ENCODE results near the gene FAM168B. TPM values are rescaled to one million over a fixed set of nuclear protein-coding genes. Genes with fewer than 3 reads are reported as not detected.
"Not testable (repeated sequence)": the region's sequence is repeated elsewhere in the genome, so short reads cannot be mapped to it uniquely, and the experiment has no call there.

Gene FAM168B
- total and polyA plus RNA-seq, 4 donors = 31.3 to 86.7 (median 58.1) TPM

DNA sequence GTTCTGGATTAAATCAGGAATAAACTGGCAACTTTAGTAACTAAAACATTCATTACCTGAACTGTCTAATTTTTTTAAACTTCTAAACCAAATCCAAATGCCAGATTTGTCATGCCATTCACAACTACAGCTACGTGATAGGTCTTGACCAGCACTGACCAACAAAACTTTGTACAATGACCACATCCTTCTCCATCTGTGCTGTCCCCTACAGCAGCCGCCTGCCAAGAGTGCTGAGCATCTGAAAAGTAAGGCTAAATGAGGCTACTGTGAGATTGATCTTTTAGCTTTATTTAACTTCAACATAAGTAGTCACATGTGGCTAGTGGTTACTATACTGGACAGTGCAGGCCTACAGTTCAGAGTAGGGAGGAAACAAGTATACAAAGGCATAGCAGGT is 7.6 kb downstream of the FAM168B start:
- DNase-seq = no peak
- 48 to 55% methylated on average over 2 of the region's 2 CpGs for WGBS, 2 donors
- Histone ChIP-seq H3K4me1 (ENCODE audit: control insufficient read depth in 1 of 2, insufficient read depth in 2 of 2, low read length in 2 of 2) (no peaks in the 10 kb centered on the region), H3K9me3 (ENCODE audit: control insufficient read depth, low read length) (no peaks in the 10 kb centered on the region), H3K36me3 (ENCODE audit: control insufficient read depth in 1 of 2, insufficient read depth in 2 of 2, low read length in 1 of 2) (peaks cover 0 to 3% of the 10 kb centered on the region in 2 donors), H3K27ac (ENCODE audit: low read depth in 1 of 2, low read length in 2 of 2) (peak overlapping the region in 1 of 2 donors; percentile 40), H3K27me3 (ENCODE audit: control insufficient read depth in 1 of 2, insufficient read depth in 2 of 2, low read length in 1 of 2) (no peaks in the 10 kb centered on the region), H3K4me3 (ENCODE audit: low read length in 2 of 2) (no peak overlapping the region)
- intact Hi-C loops (cut with DNase I) = no loop called here
- no peak for ATAC-seq (ENCODE audit: low FRiP score)

DNA sequence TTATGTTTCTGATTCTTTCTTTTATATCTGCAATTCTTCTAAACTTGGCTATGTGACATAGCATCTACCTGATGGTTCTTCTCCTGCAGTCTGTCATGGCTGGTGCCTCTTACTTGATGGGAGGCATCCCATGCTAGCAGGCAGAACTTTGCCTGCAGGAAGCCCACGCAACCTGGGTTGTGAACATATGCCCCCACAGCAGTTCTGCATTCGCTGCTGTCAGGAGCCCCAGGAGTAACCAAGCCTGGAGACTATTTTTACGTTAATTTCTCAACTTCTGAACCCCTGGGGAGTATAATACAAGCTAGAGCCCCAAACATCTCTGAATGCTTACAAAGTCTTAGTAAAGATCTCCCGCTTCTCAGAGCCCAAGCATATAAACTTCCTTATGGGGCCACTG is 12.1 kb downstream of the FAM168B start:
- Histone ChIP-seq H3K4me1 (ENCODE audit: control insufficient read depth in 1 of 2, insufficient read depth in 2 of 2, low read length in 2 of 2) (no peaks in the 10 kb centered on the region), H3K36me3 (ENCODE audit: control insufficient read depth in 1 of 2, insufficient read depth in 2 of 2, low read length in 1 of 2) (peaks cover 3 to 4% of the 10 kb centered on the region in 2 donors), H3K9me3 (ENCODE audit: control insufficient read depth, low read length) (no peaks in the 10 kb centered on the region), H3K27me3 (ENCODE audit: control insufficient read depth in 1 of 2, insufficient read depth in 2 of 2, low read length in 1 of 2) (no peaks in the 10 kb centered on the region), H3K27ac (ENCODE audit: low read depth in 1 of 2, low read length in 2 of 2) (no peak overlapping the region), H3K4me3 (ENCODE audit: low read length in 2 of 2) (no peak overlapping the region)
- intact Hi-C loops (cut with DNase I) = no loop called here
- no peak for ATAC-seq (ENCODE audit: low FRiP score)
- WGBS, 2 donors = 89% methylated on average over 4 of the region's 4 CpGs
- DNase-seq = no peak

GRCh38 chr2:131079931-131080330 is 13.3 kb downstream of the FAM168B start:
- 90% methylated on average over 6 of the region's 6 CpGs for WGBS, 2 donors
- H3K36me3 ChIP-seq (ENCODE audit: control insufficient read depth in 1 of 2, insufficient read depth in 2 of 2, low read length in 1 of 2); DNase-seq; H3K27ac ChIP-seq (ENCODE audit: low read depth in 1 of 2, low read length in 2 of 2); H3K4me3 ChIP-seq (ENCODE audit: low read length in 2 of 2); H3K27me3 ChIP-seq (ENCODE audit: control insufficient read depth in 1 of 2, insufficient read depth in 2 of 2, low read length in 1 of 2); H3K4me1 ChIP-seq (ENCODE audit: control insufficient read depth in 1 of 2, insufficient read depth in 2 of 2, low read length in 2 of 2); H3K9me3 ChIP-seq (ENCODE audit: control insufficient read depth, low read length); intact Hi-C loops (cut with DNase I); ATAC-seq (ENCODE audit: low FRiP score): not testable (repeated sequence)

DNA sequence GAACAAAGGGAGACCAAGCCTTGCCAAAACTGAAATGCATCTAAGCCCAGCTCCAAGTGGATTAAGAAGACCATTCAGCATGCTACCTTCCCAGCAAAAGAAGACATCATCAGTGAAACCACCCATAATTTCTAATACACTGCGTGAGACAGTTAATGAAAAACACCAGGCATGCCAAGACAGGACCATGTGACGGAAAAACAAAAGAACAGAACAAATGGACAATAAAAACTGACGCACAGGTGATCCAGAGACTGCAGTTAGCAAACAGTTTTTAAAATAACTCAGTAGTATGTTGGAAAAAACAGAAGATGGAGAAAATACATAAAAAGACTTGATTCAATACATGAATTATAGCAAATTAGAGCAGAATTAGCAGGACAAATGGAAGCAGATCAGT is 15.3 kb downstream of the FAM168B start:
- Histone ChIP-seq H3K27ac (ENCODE audit: low read depth in 1 of 2, low read length in 2 of 2) (no peak overlapping the region), H3K4me1 (ENCODE audit: control insufficient read depth in 1 of 2, insufficient read depth in 2 of 2, low read length in 2 of 2) (no peaks in the 10 kb centered on the region), H3K9me3 (ENCODE audit: control insufficient read depth, low read length) (no peaks in the 10 kb centered on the region), H3K36me3 (ENCODE audit: control insufficient read depth in 1 of 2, insufficient read depth in 2 of 2, low read length in 1 of 2) (peaks cover 3 to 4% of the 10 kb centered on the region in 2 donors), H3K27me3 (ENCODE audit: control insufficient read depth in 1 of 2, insufficient read depth in 2 of 2, low read length in 1 of 2) (no peaks in the 10 kb centered on the region), H3K4me3 (ENCODE audit: low read length in 2 of 2) (no peak overlapping the region)
- DNase-seq (no peak), ATAC-seq (ENCODE audit: low FRiP score) (no peak)
- 88 to 90% methylated on average over 3 of the region's 3 CpGs for WGBS, 2 donors
- intact Hi-C loops (cut with DNase I) = no loop called here

DNA sequence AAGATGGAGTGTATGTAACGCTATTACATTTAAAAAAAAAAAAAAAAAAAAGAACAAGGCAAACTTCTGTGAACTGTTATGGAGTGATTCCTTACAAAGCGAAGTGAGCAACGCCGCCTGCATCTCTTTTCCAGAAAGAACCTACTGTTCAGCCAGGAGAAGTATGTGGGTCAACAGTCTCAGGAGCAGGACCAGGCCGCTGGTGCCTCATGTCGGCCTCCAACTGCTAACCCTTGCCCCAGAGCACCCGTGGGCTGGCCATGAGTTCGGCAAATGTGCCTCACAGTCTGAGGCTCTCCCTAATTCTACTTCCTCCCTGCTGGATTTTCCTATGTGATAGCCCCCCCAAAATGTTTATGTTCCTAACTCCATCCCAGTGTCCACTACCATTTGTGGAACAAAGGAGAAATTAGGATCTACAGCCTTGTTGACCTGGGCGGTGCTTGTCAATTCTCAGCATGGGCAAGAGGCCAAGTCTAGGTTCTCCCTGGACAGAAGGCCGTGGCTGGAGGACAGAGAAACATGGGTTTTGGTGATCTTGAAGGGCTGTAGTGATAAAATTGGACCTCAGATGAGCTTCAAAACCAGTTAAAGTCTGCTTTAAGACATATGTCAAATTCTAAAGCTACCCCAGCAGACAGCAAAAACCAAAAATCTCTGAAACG is 15.9 kb downstream of the FAM168B start:
- peaks cover 3 to 4% of the 10 kb centered on the region in 2 donors for H3K36me3 ChIP-seq (ENCODE audit: control insufficient read depth in 1 of 2, insufficient read depth in 2 of 2, low read length in 1 of 2)
- H3K4me1 ChIP-seq (ENCODE audit: control insufficient read depth in 1 of 2, insufficient read depth in 2 of 2, low read length in 2 of 2) = no peaks in the 10 kb centered on the region

GRCh38 chr2:131076707-131077106 is 16.6 kb downstream of the FAM168B start:
- no peaks in the 10 kb centered on the region for H3K9me3 ChIP-seq (ENCODE audit: control insufficient read depth, low read length)
- intact Hi-C loops (cut with DNase I) = no loop called here
- ATAC-seq (ENCODE audit: low FRiP score) = no peak
- no peaks in the 10 kb centered on the region for H3K4me1 ChIP-seq (ENCODE audit: control insufficient read depth in 1 of 2, insufficient read depth in 2 of 2, low read length in 2 of 2)
- H3K36me3 ChIP-seq (ENCODE audit: control insufficient read depth in 1 of 2, insufficient read depth in 2 of 2, low read length in 1 of 2) = peaks cover 3% of the 10 kb centered on the region in 2 donors
- DNase-seq = no peak
- H3K27ac ChIP-seq (ENCODE audit: low read depth in 1 of 2, low read length in 2 of 2) = no peak overlapping the region
- H3K27me3 ChIP-seq (ENCODE audit: control insufficient read depth in 1 of 2, insufficient read depth in 2 of 2, low read length in 1 of 2) = no peaks in the 10 kb centered on the region
- 82 to 83% methylated on average over 5 of the region's 5 CpGs for WGBS, 2 donors
- H3K4me3 ChIP-seq (ENCODE audit: low read length in 2 of 2) = no peak overlapping the region

More for the DNA sequence above, 15.9 kb downstream of the FAM168B start:
- intact Hi-C loops (cut with DNase I) = no loop called here
- no peak for DNase-seq
- Histone ChIP-seq H3K4me3 (ENCODE audit: low read length in 2 of 2) (no peak overlapping the region), H3K9me3 (ENCODE audit: control insufficient read depth, low read length) (no peaks in the 10 kb centered on the region), H3K27me3 (ENCODE audit: control insufficient read depth in 1 of 2, insufficient read depth in 2 of 2, low read length in 1 of 2) (no peaks in the 10 kb centered on the region), H3K27ac (ENCODE audit: low read depth in 1 of 2, low read length in 2 of 2) (no peak overlapping the region)
- ATAC-seq (ENCODE audit: low FRiP score) = no peak
- WGBS, 2 donors = 86 to 88% methylated on average over 11 of the region's 11 CpGs

DNA sequence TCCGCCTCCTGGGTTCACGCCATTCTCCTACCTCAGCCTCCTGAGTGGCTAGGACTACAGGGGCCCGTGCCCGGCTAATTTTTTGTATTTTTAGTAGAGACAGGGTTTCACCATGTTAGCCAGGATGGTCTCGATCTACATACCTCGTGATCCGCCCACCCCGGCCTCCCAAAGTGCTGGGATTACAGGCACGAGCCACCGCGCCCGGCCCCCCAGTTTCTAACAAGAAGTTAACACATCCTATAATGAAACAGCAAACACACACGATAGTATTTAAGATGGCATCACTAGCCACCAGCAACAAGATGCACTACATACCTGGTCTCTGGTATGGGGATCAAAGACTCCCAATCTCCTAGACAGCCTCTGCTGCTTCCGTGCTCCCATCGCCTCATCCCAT is 17.7 kb downstream of the FAM168B start:
- H3K27ac ChIP-seq (ENCODE audit: low read depth in 1 of 2, low read length in 2 of 2); DNase-seq; H3K9me3 ChIP-seq (ENCODE audit: control insufficient read depth, low read length); H3K27me3 ChIP-seq (ENCODE audit: control insufficient read depth in 1 of 2, insufficient read depth in 2 of 2, low read length in 1 of 2); H3K4me3 ChIP-seq (ENCODE audit: low read length in 2 of 2); ATAC-seq (ENCODE audit: low FRiP score); H3K4me1 ChIP-seq (ENCODE audit: control insufficient read depth in 1 of 2, insufficient read depth in 2 of 2, low read length in 2 of 2); intact Hi-C loops (cut with DNase I); H3K36me3 ChIP-seq (ENCODE audit: control insufficient read depth in 1 of 2, insufficient read depth in 2 of 2, low read length in 1 of 2): not testable (repeated sequence)
- 96 to 98% methylated on average over 15 of the region's 15 CpGs for WGBS, 2 donors

DNA sequence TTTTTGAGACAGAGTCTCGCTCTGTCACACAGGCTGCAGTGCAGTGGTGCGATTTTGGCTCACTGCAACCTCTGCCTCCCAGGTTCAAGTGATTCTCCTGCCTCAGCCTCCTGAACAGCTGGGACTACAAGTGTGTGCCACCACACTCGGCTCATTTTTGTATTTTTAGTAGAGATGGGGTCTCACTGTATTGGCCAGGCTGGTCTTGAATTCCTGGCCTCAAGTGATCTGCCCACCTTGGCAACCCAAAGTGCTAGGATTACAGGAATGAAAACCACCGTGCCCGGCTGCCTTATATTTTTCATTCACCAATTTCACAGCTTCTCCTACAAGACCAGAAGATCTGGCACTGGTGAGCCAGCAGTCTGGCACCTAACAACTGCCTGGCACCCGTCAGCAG is 25.1 kb downstream of the FAM168B start:
- H3K36me3 ChIP-seq (ENCODE audit: control insufficient read depth in 1 of 2, insufficient read depth in 2 of 2, low read length in 1 of 2); ATAC-seq (ENCODE audit: low FRiP score); intact Hi-C loops (cut with DNase I); DNase-seq; H3K9me3 ChIP-seq (ENCODE audit: control insufficient read depth, low read length); H3K27ac ChIP-seq (ENCODE audit: low read depth in 1 of 2, low read length in 2 of 2); H3K4me1 ChIP-seq (ENCODE audit: control insufficient read depth in 1 of 2, insufficient read depth in 2 of 2, low read length in 2 of 2); H3K4me3 ChIP-seq (ENCODE audit: low read length in 2 of 2); H3K27me3 ChIP-seq (ENCODE audit: control insufficient read depth in 1 of 2, insufficient read depth in 2 of 2, low read length in 1 of 2): not testable (repeated sequence)
- WGBS, 2 donors = 92 to 93% methylated on average over 6 of the region's 6 CpGs

GRCh38 chr2:131067465-131068125 is 25.7 kb downstream of the FAM168B start:
- no peak overlapping the region for H3K27ac ChIP-seq (ENCODE audit: low read depth in 1 of 2, low read length in 2 of 2)
- no peaks in the 10 kb centered on the region for H3K27me3 ChIP-seq (ENCODE audit: control insufficient read depth in 1 of 2, insufficient read depth in 2 of 2, low read length in 1 of 2)
- H3K9me3 ChIP-seq (ENCODE audit: control insufficient read depth, low read length) = no peaks in the 10 kb centered on the region
- intact Hi-C loops (cut with DNase I) = no loop called here
- WGBS, 2 donors = 52 to 57% methylated on average over 2 of the region's 2 CpGs
- ATAC-seq (ENCODE audit: low FRiP score) (no peak), DNase-seq (no peak)
- peaks cover 0 to 2% of the 10 kb centered on the region in 2 donors for H3K4me1 ChIP-seq (ENCODE audit: control insufficient read depth in 1 of 2, insufficient read depth in 2 of 2, low read length in 2 of 2)
- no peaks in the 10 kb centered on the region for H3K36me3 ChIP-seq (ENCODE audit: control insufficient read depth in 1 of 2, insufficient read depth in 2 of 2, low read length in 1 of 2)
- H3K4me3 ChIP-seq (ENCODE audit: low read length in 2 of 2) = no peak overlapping the region

Measured in aorta (tissue), 5 donors.